Neural cell (in vitro differentiated cells): ENCODE results near the gene TMEM231.
"Not testable (repeated sequence)": the region's sequence is repeated elsewhere in the genome, so short reads cannot be mapped to it uniquely, and the experiment has no call there.

Experiments
- MXI1 ChIP-seq: fragments of 450-650 bp; conservative IDR thresholded peaks from 2 replicates; pipeline ENCODE4 v1.6.1; 2014; ENCODE audit warnings: antibody characterized with exemption, mild to moderate bottlenecking; ENCODE audit not compliant: poor library complexity, severe bottlenecking
- POLR2AphosphoS5 ChIP-seq: IDR thresholded peaks from 2 replicates; pipeline ENCODE4 v1.6.1; 2012
- RAD21 ChIP-seq: fragments of 450-650 bp; conservative IDR thresholded peaks from 2 replicates; pipeline ENCODE4 v1.6.1; 2014; ENCODE audit warnings: antibody characterized with exemption, mild to moderate bottlenecking, moderate library complexity
- SMC3 ChIP-seq: fragments of 450-650 bp; conservative IDR thresholded peaks from 2 replicates; pipeline ENCODE4 v1.6.1; 2014; ENCODE audit warnings: antibody characterized with exemption, mild to moderate bottlenecking, moderate library complexity; ENCODE audit not compliant: poor library complexity
- TF ChIP-seq, protein P1 (sequence below): fragments of 450-650 bp; IDR thresholded peaks from 2 replicates; pipeline ENCODE4 v1.5.1; 2014; ENCODE audit warnings: antibody characterized with exemption, mild to moderate bottlenecking, moderate library complexity; ENCODE audit not compliant: poor library complexity, severe bottlenecking

DNA sequence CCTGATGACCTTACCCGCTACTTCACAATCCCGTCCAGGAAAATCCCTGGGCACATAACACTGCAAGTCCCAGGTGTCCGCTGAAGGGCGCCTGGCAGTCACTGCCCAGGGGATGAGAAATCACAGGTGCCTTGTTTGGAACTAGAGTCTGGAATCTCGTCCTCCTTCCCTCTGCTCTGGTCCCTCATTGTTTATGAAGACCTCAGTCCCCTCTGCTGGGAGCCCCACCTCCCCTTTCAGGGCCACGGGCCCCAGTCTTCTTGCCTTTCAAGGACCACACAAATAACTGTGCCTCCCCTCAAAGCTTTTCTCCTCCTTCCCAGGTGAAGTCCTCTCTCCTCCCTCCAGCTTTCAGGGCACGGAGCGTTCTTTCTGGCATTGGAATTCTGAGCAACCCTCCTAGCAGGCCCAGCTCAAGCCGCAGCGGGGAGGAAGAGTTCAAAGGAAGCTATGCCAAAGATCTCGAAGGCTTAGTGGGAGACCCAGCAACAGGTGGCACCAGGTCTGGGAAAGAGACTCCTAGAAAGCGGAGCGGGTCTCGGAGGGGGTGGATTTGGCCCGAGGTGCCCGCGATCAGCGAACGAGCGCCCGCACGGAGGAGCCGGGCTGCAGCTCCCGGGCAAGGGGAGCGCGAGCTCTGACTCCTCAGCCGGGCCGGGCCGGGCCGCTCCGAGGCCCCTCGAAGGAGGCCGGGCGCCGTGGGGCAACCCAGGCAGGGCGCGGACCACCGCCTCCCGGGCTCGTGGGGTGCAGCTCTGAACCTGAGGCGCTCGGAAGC lies 39.7 kb downstream of the TMEM231 start:
- TF ChIP-seq, protein P1, sequence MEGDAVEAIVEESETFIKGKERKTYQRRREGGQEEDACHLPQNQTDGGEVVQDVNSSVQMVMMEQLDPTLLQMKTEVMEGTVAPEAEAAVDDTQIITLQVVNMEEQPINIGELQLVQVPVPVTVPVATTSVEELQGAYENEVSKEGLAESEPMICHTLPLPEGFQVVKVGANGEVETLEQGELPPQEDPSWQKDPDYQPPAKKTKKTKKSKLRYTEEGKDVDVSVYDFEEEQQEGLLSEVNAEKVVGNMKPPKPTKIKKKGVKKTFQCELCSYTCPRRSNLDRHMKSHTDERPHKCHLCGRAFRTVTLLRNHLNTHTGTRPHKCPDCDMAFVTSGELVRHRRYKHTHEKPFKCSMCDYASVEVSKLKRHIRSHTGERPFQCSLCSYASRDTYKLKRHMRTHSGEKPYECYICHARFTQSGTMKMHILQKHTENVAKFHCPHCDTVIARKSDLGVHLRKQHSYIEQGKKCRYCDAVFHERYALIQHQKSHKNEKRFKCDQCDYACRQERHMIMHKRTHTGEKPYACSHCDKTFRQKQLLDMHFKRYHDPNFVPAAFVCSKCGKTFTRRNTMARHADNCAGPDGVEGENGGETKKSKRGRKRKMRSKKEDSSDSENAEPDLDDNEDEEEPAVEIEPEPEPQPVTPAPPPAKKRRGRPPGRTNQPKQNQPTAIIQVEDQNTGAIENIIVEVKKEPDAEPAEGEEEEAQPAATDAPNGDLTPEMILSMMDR = not testable (repeated sequence)
- TF ChIP-seq RAD21, POLR2AphosphoS5, SMC3, MXI1: not testable (repeated sequence)
